ENCODE data around the gene KCNQ5.

GRCh38 chr6:73152556-73152955 lies 530.7 kb downstream of the KCNQ5 start:
- TF ChIP-seq CTCF (conservative IDR thresholded peaks at IDR 0.05; ENCODE audit: low read depth, low read length), result no peak
- TF ChIP-seq EZH2 (IDR thresholded peaks at IDR 0.05; ENCODE audit: borderline replicate concordance, low read depth, low read length, poor library complexity, severe bottlenecking), result no peak
